Tibial nerve (tissue), 4 donors: ENCODE data around the gene OR13G1.

Experiments
- CTCF ChIP-seq, 5 experiments: fragments of 200-600 bp in 3 of 5; fragments of 450-650 bp in 2 of 5; sonication (generic) in 3 of 5; IDR thresholded peaks; one replicate each; pipeline ENCODE4 v1.5.1; 2016 to 2019; ENCODE audit warnings: antibody characterized with exemption in 5 of 5, mild to moderate bottlenecking in 3 of 5, moderate library complexity in 2 of 5
- EP300 ChIP-seq, 2 donors: sonication (generic); formaldehyde crosslinking; IDR thresholded peaks; one replicate each; pipeline ENCODE4 v1.6.1; 2017; ENCODE audit warnings: antibody characterized with exemption in 2 of 2, mild to moderate bottlenecking in 1 of 2
- POLR2A ChIP-seq, 2 donors: fragments of 450-650 bp; IDR thresholded peaks; one replicate each; pipeline ENCODE4 v1.6.1; 2017; ENCODE audit warnings: antibody characterized with exemption in 2 of 2, mild to moderate bottlenecking in 2 of 2, moderate library complexity in 2 of 2

- TF ChIP-seq CTCF (IDR thresholded peaks at IDR 0.05) (no peak), EP300 (IDR thresholded peaks at IDR 0.05) (no peak), POLR2A (IDR thresholded peaks at IDR 0.05) (no peak)
Measured at GRCh38 chr1:247638781-247639180, 40.8 kb downstream of the OR13G1 start.
